MCF 10A (cell line): ENCODE results near the gene HGF. TPM values are rescaled to one million over a fixed set of nuclear protein-coding genes. Genes with fewer than 3 reads are reported as not detected.

Experiments
- BruUV-seq: library from RNA; stranded (reverse); fragments of 400-500 nt; replicated peaks from 2 replicates; lab custom pipeline; 2021; lab: Mats Ljungman, UMichigan
- CTCF ChIA-PET: fragments of 300-600 bp; sonication (Branson Sonifier 250); formaldehyde crosslinking; extraction: SDS; loops from one replicate; lab custom pipeline; 2021; ENCODE audit warnings: antibody characterized with exemption, inconsistent platforms; lab: Yijun Ruan, JAX
- POLR2A ChIA-PET: fragments of 300-600, 350-650 bp; sonication (Branson Sonifier 250); formaldehyde crosslinking; extraction: SDS; loops from one replicate; lab custom pipeline; 2020; ENCODE audit warnings: antibody characterized with exemption, inconsistent platforms; lab: Yijun Ruan, JAX
- DNase-seq: peaks from one replicate; pipeline ENCODE4 v3.0.0-alpha.2; 2018; ENCODE audit not compliant: unreplicated experiment
- H3K27ac Mint-ChIP-seq: one replicate; pipeline ENCODE4 v1.8.0; 2022; ENCODE audit warnings: mild to moderate bottlenecking, low read depth, mixed read lengths; ENCODE audit not compliant: unreplicated experiment
- H3K27me3 Mint-ChIP-seq: one replicate; pipeline ENCODE4 v1.8.0; 2022; ENCODE audit warnings: mixed read lengths; ENCODE audit not compliant: insufficient read depth, unreplicated experiment
- H3K36me3 Mint-ChIP-seq: one replicate; pipeline ENCODE4 v1.8.0; 2022; ENCODE audit warnings: mild to moderate bottlenecking, moderate library complexity, mixed read lengths; ENCODE audit not compliant: insufficient read depth, unreplicated experiment
- H3K4me1 Mint-ChIP-seq: one replicate; pipeline ENCODE4 v1.8.0; 2022; ENCODE audit warnings: mixed read lengths; ENCODE audit not compliant: insufficient read depth, unreplicated experiment
- H3K4me3 Mint-ChIP-seq: one replicate; pipeline ENCODE4 v1.8.0; 2022; ENCODE audit warnings: mild to moderate bottlenecking, moderate library complexity, mixed read lengths; ENCODE audit not compliant: unreplicated experiment
- H3K9me3 Mint-ChIP-seq: one replicate; pipeline ENCODE4 v1.8.0; 2022; ENCODE audit warnings: mixed read lengths; ENCODE audit not compliant: unreplicated experiment
- intact Hi-C: fragments of 100-400 bp; cut with micrococcal nuclease; formaldehyde crosslinking; loops from 2 replicates; pipeline ENCODE4 v1.14.1; 2022
- total RNA-seq: library from RNA; stranded (reverse); gene quantifications from 2 replicates; pipeline ENCODE4 v1.2.3, GENCODE V29; 2022
- TF ChIP-seq, protein P1 (sequence below): fragments of 200-600 bp; IDR thresholded peaks from one replicate; pipeline ENCODE4 v1.8.0; 2022; ENCODE audit warnings: antibody characterized with exemption, mild to moderate bottlenecking; ENCODE audit not compliant: unreplicated experiment

HGF gene
- total RNA-seq, 1 experiment from 2014 or later = not detected

- CTCF ChIA-PET = interaction anchor here (1.0 to 1.8 kb wide), 2 partner anchors 12 to 205 kb away, joined by 4 to 5 read pairs; no protein-coding TSS in a partner anchor
- no peak overlapping the region for H3K27ac Mint-ChIP-seq
- no peaks in the 10 kb centered on the region for H3K36me3 Mint-ChIP-seq
- no peak overlapping the region for H3K4me3 Mint-ChIP-seq
- BruUV-seq = no TSS peak
- no peaks in the 10 kb centered on the region for H3K9me3 Mint-ChIP-seq
- intact Hi-C loops = no loop called here
- H3K4me1 Mint-ChIP-seq = no peaks in the 10 kb centered on the region
- no peak for DNase-seq
- no peaks in the 10 kb centered on the region for H3K27me3 Mint-ChIP-seq
- TF ChIP-seq, protein P1, sequence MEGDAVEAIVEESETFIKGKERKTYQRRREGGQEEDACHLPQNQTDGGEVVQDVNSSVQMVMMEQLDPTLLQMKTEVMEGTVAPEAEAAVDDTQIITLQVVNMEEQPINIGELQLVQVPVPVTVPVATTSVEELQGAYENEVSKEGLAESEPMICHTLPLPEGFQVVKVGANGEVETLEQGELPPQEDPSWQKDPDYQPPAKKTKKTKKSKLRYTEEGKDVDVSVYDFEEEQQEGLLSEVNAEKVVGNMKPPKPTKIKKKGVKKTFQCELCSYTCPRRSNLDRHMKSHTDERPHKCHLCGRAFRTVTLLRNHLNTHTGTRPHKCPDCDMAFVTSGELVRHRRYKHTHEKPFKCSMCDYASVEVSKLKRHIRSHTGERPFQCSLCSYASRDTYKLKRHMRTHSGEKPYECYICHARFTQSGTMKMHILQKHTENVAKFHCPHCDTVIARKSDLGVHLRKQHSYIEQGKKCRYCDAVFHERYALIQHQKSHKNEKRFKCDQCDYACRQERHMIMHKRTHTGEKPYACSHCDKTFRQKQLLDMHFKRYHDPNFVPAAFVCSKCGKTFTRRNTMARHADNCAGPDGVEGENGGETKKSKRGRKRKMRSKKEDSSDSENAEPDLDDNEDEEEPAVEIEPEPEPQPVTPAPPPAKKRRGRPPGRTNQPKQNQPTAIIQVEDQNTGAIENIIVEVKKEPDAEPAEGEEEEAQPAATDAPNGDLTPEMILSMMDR = no peak
- POLR2A ChIA-PET = no interaction called here
Measured at GRCh38 chr7:81705206-81705605, 64.6 kb downstream of the HGF start.

DNA sequence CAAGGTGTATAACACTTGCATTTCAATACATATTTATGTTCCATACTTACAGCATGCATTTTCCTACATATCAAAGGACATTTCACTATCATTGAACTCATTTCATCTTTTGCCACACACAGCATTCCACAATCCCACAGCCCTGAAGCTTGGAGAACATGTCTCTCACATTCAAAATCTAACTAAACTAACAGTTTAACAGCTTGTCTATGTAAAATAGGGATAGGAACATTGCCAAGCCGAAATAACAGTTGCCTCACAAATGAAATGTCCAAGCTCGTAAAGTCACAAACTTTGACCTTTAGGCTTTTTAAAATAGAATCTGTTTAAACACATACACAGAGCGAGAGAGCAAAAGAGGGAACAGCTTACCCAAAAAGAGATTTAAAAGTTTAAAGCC lies 65.3 kb downstream of the HGF start:
- CTCF ChIA-PET = interaction anchor here (1.0 to 1.8 kb wide), 2 partner anchors 12 to 205 kb away, joined by 4 to 5 read pairs; no protein-coding TSS in a partner anchor
- no peaks in the 10 kb centered on the region for H3K4me1 Mint-ChIP-seq
- no peak overlapping the region for H3K4me3 Mint-ChIP-seq
- no TSS peak for BruUV-seq
- no peaks in the 10 kb centered on the region for H3K36me3 Mint-ChIP-seq
- TF ChIP-seq, protein P1 = no peak
- intact Hi-C loops = no loop called here
- H3K27ac Mint-ChIP-seq = no peak overlapping the region
- POLR2A ChIA-PET = no interaction called here
- no peaks in the 10 kb centered on the region for H3K9me3 Mint-ChIP-seq
- no peaks in the 10 kb centered on the region for H3K27me3 Mint-ChIP-seq
- no peak for DNase-seq

DNA sequence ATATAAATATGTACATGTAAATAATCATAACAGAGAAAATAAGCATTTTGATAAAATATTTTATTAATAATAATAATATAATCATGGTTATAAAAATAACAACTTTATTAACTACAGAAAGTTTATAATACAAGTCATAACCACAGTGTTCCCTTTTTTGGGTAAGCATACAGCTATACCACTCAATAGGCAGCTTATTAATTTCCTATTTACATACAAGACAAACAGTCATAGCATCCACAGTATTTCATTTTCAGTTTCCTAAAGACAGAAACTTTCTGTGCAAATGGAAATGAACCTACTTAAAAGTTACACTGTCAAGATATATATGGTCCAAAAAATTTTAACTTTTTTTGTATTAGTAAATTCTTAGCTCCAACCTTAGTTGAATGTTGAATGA lies 70.9 kb downstream of the HGF start:
- DNase-seq = no peak
- POLR2A ChIA-PET = interaction anchor here (0.6 kb wide), 1 partner anchor 163 kb away, joined by 3 read pairs; no protein-coding TSS in a partner anchor

GRCh38 chr7:81694711-81695110 lies 75.1 kb downstream of the HGF start:
- CTCF ChIA-PET = interaction anchor here (1.1 to 3.7 kb wide), 2 partner anchors 144 to 194 kb away, joined by 4 to 14 read pairs; no protein-coding TSS in a partner anchor
- BruUV-seq = no TSS peak
- peaks cover 18% of the 10 kb centered on the region for H3K4me1 Mint-ChIP-seq
- no peaks in the 10 kb centered on the region for H3K36me3 Mint-ChIP-seq
- TF ChIP-seq, protein P1 = no peak
- H3K4me3 Mint-ChIP-seq = no peak overlapping the region
- POLR2A ChIA-PET = interaction anchor here (0.9 kb wide), 1 partner anchor 10 kb away, joined by 3 read pairs; no protein-coding TSS in a partner anchor
- H3K27me3 Mint-ChIP-seq = no peaks in the 10 kb centered on the region
- DNase-seq = no peak
- intact Hi-C loops = no loop called here
- no peaks in the 10 kb centered on the region for H3K9me3 Mint-ChIP-seq
- H3K27ac Mint-ChIP-seq = no peak overlapping the region

More for the DNA sequence above, 70.9 kb downstream of the HGF start:
- CTCF ChIA-PET = interaction anchor here (1.0 kb wide), 1 partner anchor 17 kb away, joined by 4 read pairs; no protein-coding TSS in a partner anchor
- Mint-ChIP-seq H3K27me3 (no peaks in the 10 kb centered on the region), H3K36me3 (no peaks in the 10 kb centered on the region), H3K4me3 (no peak overlapping the region), H3K27ac (no peak overlapping the region), H3K4me1 (no peaks in the 10 kb centered on the region), H3K9me3 (no peaks in the 10 kb centered on the region)
- BruUV-seq = no TSS peak
- intact Hi-C loops = no loop called here
- TF ChIP-seq, protein P1 = no peak
